Measurements from ENCODE around the gene ENTPD8. TPM values are rescaled to one million over a fixed set of nuclear protein-coding genes. Genes with fewer than 3 reads are reported as not detected.
"Not testable (repeated sequence)": the region's sequence is repeated elsewhere in the genome, so short reads cannot be mapped to it uniquely, and the experiment has no call there.

ENTPD8 gene
- polyA plus RNA-seq, 5 donors = 0.32 to 0.63 (median 0.52) TPM

GRCh38 chr9:137396227-137396626, 44.9 kb downstream of the ENTPD8 start:
- no peak for DNase-seq

GRCh38 chr9:137395666-137396010, 45.5 kb downstream of the ENTPD8 start:
- no peak for DNase-seq

GRCh38 chr9:137394866-137395665, 46.1 kb downstream of the ENTPD8 start:
- no peak for DNase-seq

GRCh38 chr9:137393176-137394150, 47.7 kb downstream of the ENTPD8 start:
- DNase-seq = no peak

GRCh38 chr9:137392232-137393007, 48.7 kb downstream of the ENTPD8 start:
- DNase-seq = no peak

GRCh38 chr9:137391411-137391754, 49.8 kb downstream of the ENTPD8 start:
- no peak for DNase-seq

GRCh38 chr9:137390553-137391410, 50.4 kb downstream of the ENTPD8 start:
- DNase-seq = no peak

GRCh38 chr9:137389428-137389746, 51.8 kb downstream of the ENTPD8 start:
- no peak for DNase-seq

GRCh38 chr9:137388589-137389427, 52.3 kb downstream of the ENTPD8 start:
- no peak for DNase-seq

GRCh38 chr9:137387891-137388560, 53.1 kb downstream of the ENTPD8 start:
- no peak for DNase-seq

- DNase-seq = no peak
Measured at GRCh38 chr9:137387114-137387890, 53.9 kb downstream of the ENTPD8 start.

GRCh38 chr9:137386507-137387113, 54.5 kb downstream of the ENTPD8 start:
- not testable (repeated sequence) for DNase-seq

- no peak for DNase-seq
Measured at GRCh38 chr9:137385061-137385655, 56.0 kb downstream of the ENTPD8 start.

Other genes with a start within 250 kb of the ENTPD8 start
- gene TPRN, start 240.6 kb downstream of the ENTPD8 start, polyA plus RNA-seq (ENCODE audit: insufficient read depth in 1 of 5, insufficient read length in 5 of 5, low replicate concordance in 1 of 5) = 10 to 100 TPM in 2 of 5 donors, 1 to 10 TPM in 3; 5.9 to 12.1 (median 7.6) TPM
- 10 to 100 TPM; 31.5 to 40.1 (median 35.4) TPM for gene TMEM203, start 235.7 kb downstream of the ENTPD8 start, polyA plus RNA-seq (ENCODE audit: insufficient read depth in 1 of 5, insufficient read length in 5 of 5, low replicate concordance in 1 of 5)
- 10 to 100 TPM in 2 of 5 donors, 1 to 10 TPM in 3; 6.9 to 16.1 (median 9.8) TPM for gene NDOR1, start 235.7 kb downstream of the ENTPD8 start, polyA plus RNA-seq (ENCODE audit: insufficient read depth in 1 of 5, insufficient read length in 5 of 5, low replicate concordance in 1 of 5)
- 10 to 100 TPM in 1 of 5 donors, 1 to 10 TPM in 4; 3.2 to 10.8 (median 6.3) TPM for gene RNF208, start 219.1 kb downstream of the ENTPD8 start, polyA plus RNA-seq (ENCODE audit: insufficient read depth in 1 of 5, insufficient read length in 5 of 5, low replicate concordance in 1 of 5)
- 1 to 10 TPM in 4 of 5 donors, under 1 TPM in 1; 0.96 to 3.0 (median 2.0) TPM for gene CYSRT1, start 216.2 kb downstream of the ENTPD8 start, polyA plus RNA-seq (ENCODE audit: insufficient read depth in 1 of 5, insufficient read length in 5 of 5, low replicate concordance in 1 of 5)
- 1 to 10 TPM; 1.5 to 3.8 (median 3.5) TPM for gene RNF224, start 213.9 kb downstream of the ENTPD8 start, polyA plus RNA-seq (ENCODE audit: insufficient read depth in 1 of 5, insufficient read length in 5 of 5, low replicate concordance in 1 of 5)
- 1 to 10 TPM in 4 of 5 donors, under 1 TPM in 1; 0.84 to 2.5 (median 1.9) TPM for gene SLC34A3, start 210.5 kb downstream of the ENTPD8 start, polyA plus RNA-seq (ENCODE audit: insufficient read depth in 1 of 5, insufficient read length in 5 of 5, low replicate concordance in 1 of 5)
- 100 to 1,000 TPM; 211 to 322 (median 258) TPM for gene TUBB4B, start 200.1 kb downstream of the ENTPD8 start, polyA plus RNA-seq (ENCODE audit: insufficient read depth in 1 of 5, insufficient read length in 5 of 5, low replicate concordance in 1 of 5)
- gene STPG3, start 190.1 kb downstream of the ENTPD8 start, polyA plus RNA-seq (ENCODE audit: insufficient read depth in 1 of 5, insufficient read length in 5 of 5, low replicate concordance in 1 of 5) = 1 to 10 TPM in 2 of 5 donors, under 1 TPM in 3; 0.26 to 1.5 (median 0.98) TPM
- gene NELFB, start 186.0 kb downstream of the ENTPD8 start, polyA plus RNA-seq (ENCODE audit: insufficient read depth in 1 of 5, insufficient read length in 5 of 5, low replicate concordance in 1 of 5) = 10 to 100 TPM; 43.3 to 73.2 (median 55.3) TPM
- gene TOR4A, start 163.6 kb downstream of the ENTPD8 start, polyA plus RNA-seq (ENCODE audit: insufficient read depth in 1 of 5, insufficient read length in 5 of 5, low replicate concordance in 1 of 5) = 10 to 100 TPM in 3 of 5 donors, 1 to 10 TPM in 2; 6.6 to 17.8 (median 10.3) TPM
- 10 to 100 TPM in 1 of 5 donors, 1 to 10 TPM in 4; 7.5 to 14.7 (median 9.0) TPM for gene NRARP, start 139.1 kb downstream of the ENTPD8 start, polyA plus RNA-seq (ENCODE audit: insufficient read depth in 1 of 5, insufficient read length in 5 of 5, low replicate concordance in 1 of 5)
- gene EXD3, start 18.2 kb downstream of the ENTPD8 start, polyA plus RNA-seq (ENCODE audit: insufficient read depth in 1 of 5, insufficient read length in 5 of 5, low replicate concordance in 1 of 5) = 10 to 100 TPM; 10.9 to 22.0 (median 15.0) TPM
- 1 to 10 TPM; 3.9 to 8.4 (median 6.9) TPM for gene NOXA1, start 18.0 kb downstream of the ENTPD8 start, polyA plus RNA-seq (ENCODE audit: insufficient read depth in 1 of 5, insufficient read length in 5 of 5, low replicate concordance in 1 of 5)
- 10 to 100 TPM; 31.1 to 46.8 (median 40.3) TPM for gene NSMF, start 18.0 kb upstream of the ENTPD8 start, polyA plus RNA-seq (ENCODE audit: insufficient read depth in 1 of 5, insufficient read length in 5 of 5, low replicate concordance in 1 of 5)
- 1 to 10 TPM; 2.9 to 7.8 (median 5.2) TPM for gene PNPLA7, start 109.0 kb upstream of the ENTPD8 start, polyA plus RNA-seq (ENCODE audit: insufficient read depth in 1 of 5, insufficient read length in 5 of 5, low replicate concordance in 1 of 5)
- 10 to 100 TPM in 4 of 5 donors, 1 to 10 TPM in 1; 9.1 to 30.5 (median 15.5) TPM for gene MRPL41, start 110.5 kb upstream of the ENTPD8 start, polyA plus RNA-seq (ENCODE audit: insufficient read depth in 1 of 5, insufficient read length in 5 of 5, low replicate concordance in 1 of 5)
- gene DPH7, start 137.6 kb upstream of the ENTPD8 start, polyA plus RNA-seq (ENCODE audit: insufficient read depth in 1 of 5, insufficient read length in 5 of 5, low replicate concordance in 1 of 5) = 10 to 100 TPM; 43.4 to 68.5 (median 56.2) TPM
- 10 to 100 TPM; 16.1 to 27.7 (median 20.7) TPM for gene ZMYND19, start 149.2 kb upstream of the ENTPD8 start, polyA plus RNA-seq (ENCODE audit: insufficient read depth in 1 of 5, insufficient read length in 5 of 5, low replicate concordance in 1 of 5)
- 10 to 100 TPM; 23.4 to 44.0 (median 35.2) TPM for gene ARRDC1, start 164.3 kb upstream of the ENTPD8 start, polyA plus RNA-seq (ENCODE audit: insufficient read depth in 1 of 5, insufficient read length in 5 of 5, low replicate concordance in 1 of 5)
- 10 to 100 TPM; 64.9 to 91.2 (median 73.8) TPM for gene EHMT1, start 177.6 kb upstream of the ENTPD8 start, polyA plus RNA-seq (ENCODE audit: insufficient read depth in 1 of 5, insufficient read length in 5 of 5, low replicate concordance in 1 of 5)

All from right lung (tissue), 5 donors.